HepG2 (cell line): ENCODE results near the gene ZC3H7B. TPM values are rescaled to one million over a fixed set of nuclear protein-coding genes. Genes with fewer than 3 reads are reported as not detected.

Source experiments
- ATAC-seq: fragments of 200-7000 bp; cut with Tn5 transposase; 3 replicates; pipeline ENCODE4 v1.9.1; 2020; ENCODE audit warnings: mild to moderate bottlenecking, moderate library complexity
- Bru-seq: library from RNA; stranded (reverse); fragments of 400-500 nt; gene quantifications from one replicate; lab custom pipeline; 2021; lab: Mats Ljungman, UMichigan
- BruChase-seq, 2 experiments: library from RNA; stranded (reverse); fragments of 400-500 nt; gene quantifications; one replicate each; lab custom pipeline; 2021; lab: Mats Ljungman, UMichigan
- BruUV-seq: library from RNA; stranded (reverse); fragments of 400-500 nt; replicated peaks from 2 replicates; lab custom pipeline; 2021; lab: Mats Ljungman, UMichigan
- CTCF ChIA-PET: fragments of 300-600 bp; formaldehyde crosslinking; extraction: SDS; loops from one replicate; lab custom pipeline; 2021; ENCODE audit warnings: low total read pairs, inconsistent platforms, low intra/inter-chr PET ratio; lab: Yijun Ruan, JAX
- POLR2A ChIA-PET: fragments of 350-600 bp; sonication (Branson Sonifier 250); formaldehyde crosslinking; loops from one replicate; lab custom pipeline; 2020; ENCODE audit warnings: antibody characterized with exemption, inconsistent platforms; lab: Yijun Ruan, JAX
- DNase-seq: peaks from one replicate; pipeline ENCODE4 v3.0.0-alpha.2; 2015; ENCODE audit warnings: low spot score
- FAIRE-seq: peaks from 3 replicates; lab custom pipeline; 2011; peaks lifted over from hg19 to GRCh38; lab: Jason Lieb, UNC
- H2AFZ ChIP-seq: one replicate; pipeline ENCODE4 v1.6.1; 2011; ENCODE audit warnings: low read length, inconsistent platforms
- H3K27ac ChIP-seq: fragments of 300-600 bp; 3 replicates; pipeline ENCODE4 v1.8.0; 2011; ENCODE audit warnings: mixed run types, mild to moderate bottlenecking, mixed read lengths, low read length, inconsistent platforms; ENCODE audit not compliant: insufficient read depth; ENCODE audit errors: extremely low read length
- H3K27me3 ChIP-seq, 2 experiments: fragments of 200-600 bp in 1 of 2; 2 replicates in 1 of 2; 3 replicates in 1 of 2; pipeline versions ENCODE4 v1.6.0 to v1.8.0; 2011; ENCODE audit warnings: low read length in 2 of 2, mild to moderate bottlenecking in 2 of 2, moderate library complexity in 2 of 2, inconsistent platforms in 1 of 2; ENCODE audit not compliant: insufficient read depth in 2 of 2, control insufficient read depth in 1 of 2
- H3K36me3 ChIP-seq, 2 experiments: fragments of 200-600 bp in 1 of 2; replicated peaks in 1 of 2; 2 replicates in 1 of 2; 3 replicates in 1 of 2; pipeline versions ENCODE4 v1.5.1 to v1.8.0; 2011; ENCODE audit warnings: low read length in 2 of 2, inconsistent platforms in 1 of 2; ENCODE audit not compliant: insufficient read depth in 2 of 2, control insufficient read depth in 1 of 2
- H3K4me1 ChIP-seq: 2 replicates; pipeline ENCODE4 v1.5.1; 2012; ENCODE audit warnings: low read length, inconsistent platforms; ENCODE audit not compliant: insufficient read depth
- H3K4me2 ChIP-seq: 2 replicates; pipeline ENCODE4 v1.6.0; 2011; ENCODE audit warnings: low read depth, low read length, inconsistent platforms
- H3K4me3 ChIP-seq, 3 experiments: fragments of 200-600 bp in 1 of 3; sonication (generic), shearing (Covaris generic) in 1 of 3; replicated peaks in 1 of 3; 2 replicates each; pipeline ENCODE4 v1.5.1; 2011 to 2016; ENCODE audit warnings: low read length in 3 of 3, inconsistent platforms in 2 of 3, low read depth in 2 of 3, mild to moderate bottlenecking in 2 of 3, control low read depth in 1 of 3, mixed read lengths in 1 of 3; ENCODE audit not compliant: insufficient read depth in 1 of 3
- H3K79me2 ChIP-seq: one replicate; pipeline ENCODE4 v1.6.1; 2011; ENCODE audit warnings: low read length, inconsistent platforms; ENCODE audit not compliant: insufficient read depth
- H3K9ac ChIP-seq: 2 replicates; pipeline ENCODE4 v1.6.0; 2011; ENCODE audit warnings: mild to moderate bottlenecking, low read depth, low read length, inconsistent platforms; ENCODE audit not compliant: insufficient read depth
- H3K9me3 ChIP-seq: 2 replicates; pipeline ENCODE4 v1.5.1; 2012; ENCODE audit warnings: mild to moderate bottlenecking, low read length
- H4K20me1 ChIP-seq: 2 replicates; pipeline ENCODE4 v1.6.0; 2011; ENCODE audit warnings: inconsistent platforms, mild to moderate bottlenecking, low read length, moderate library complexity; ENCODE audit not compliant: insufficient read depth
- ARNTL ChIP-seq: sonication (generic); formaldehyde crosslinking; IDR thresholded peaks from 2 replicates; pipeline ENCODE4 v1.4.0; 2020; ENCODE audit warnings: mild to moderate bottlenecking, missing genetic modification reagents
- ERF ChIP-seq: IDR thresholded peaks from 2 replicates; pipeline ENCODE4 v1.6.1; 2018; ENCODE audit warnings: missing biosample characterization, missing genetic modification reagents
- FOXO1 ChIP-seq: sonication (generic); formaldehyde crosslinking; IDR thresholded peaks from 2 replicates; pipeline ENCODE4 v1.4.0; 2020; ENCODE audit warnings: missing genetic modification reagents
- HCFC1 ChIP-seq: fragments of 150-350 bp; IDR thresholded peaks from 2 replicates; pipeline ENCODE4 v1.6.1; 2014; ENCODE audit warnings: low read depth, low read length
- ISL2 ChIP-seq: sonication (generic); formaldehyde crosslinking; IDR thresholded peaks from 2 replicates; pipeline ENCODE4 v1.5.0; 2020; ENCODE audit warnings: missing genetic modification reagents
- KMT2A ChIP-seq: sonication (generic); formaldehyde crosslinking; IDR thresholded peaks from 2 replicates; pipeline ENCODE4 v1.4.0; 2020; ENCODE audit warnings: missing genetic modification reagents
- MED1 ChIP-seq: sonication (generic); formaldehyde crosslinking; IDR thresholded peaks from 2 replicates; pipeline ENCODE4 v1.4.0; 2020; ENCODE audit warnings: missing genetic modification reagents
- MXI1 ChIP-seq: IDR thresholded peaks from 3 replicates; pipeline ENCODE4 v1.6.1; 2012; ENCODE audit warnings: low read depth, low read length, inconsistent platforms, borderline replicate concordance
- MYC ChIP-seq: sonication (generic); formaldehyde crosslinking; IDR thresholded peaks from 2 replicates; pipeline ENCODE4 v1.9.0; 2021; ENCODE audit warnings: missing genetic modification reagents, borderline replicate concordance
- NCOA1 ChIP-seq: sonication (generic); formaldehyde crosslinking; IDR thresholded peaks from 2 replicates; pipeline ENCODE4 v1.9.0; 2021; ENCODE audit warnings: missing genetic modification reagents
- ZNF24 ChIP-seq: fragments of 450-650 bp; IDR thresholded peaks from 2 replicates; pipeline ENCODE4 v1.6.1; 2017; ENCODE audit warnings: antibody characterized with exemption, mild to moderate bottlenecking
- ZNF746 ChIP-seq: sonication (generic); formaldehyde crosslinking; IDR thresholded peaks from 2 replicates; pipeline ENCODE4 v1.8.0; 2022; ENCODE audit warnings: mild to moderate bottlenecking, missing genetic modification reagents
- WGBS: methylation state at CpG from one replicate; pipeline ENCODE4 v1.1.6; 2017; ENCODE audit warnings: low lambda C conversion rate; 5-methylcytosine and 5-hydroxymethylcytosine counted together
- in situ Hi-C: cut with HindIII; loops from 2 replicates; pipeline ENCODE4 v1.10.0; 2017; ENCODE audit warnings: low pct_unique_long_range_greater_than_20kb; ENCODE audit not compliant: extremely low pct_ligation_motif_present
- intact Hi-C: fragments of 100-400 bp; cut with micrococcal nuclease; formaldehyde crosslinking; loops from one replicate; pipeline ENCODE4 v1.10.0; 2022; ENCODE audit not compliant: unreplicated experiment
- long read RNA-seq, 2 experiments: library from RNA in 1 of 2; library from polyadenylated mRNA in 1 of 2; stranded (forward) in 1 of 2; unstranded in 1 of 2; transcript quantifications; one replicate each; pipeline ENCODE4 v2.0.0, GENCODE V29; 2019 to 2022
- polyA minus RNA-seq, 3 experiments: library from RNA; depleted of rRNA, polyadenylated mRNA; stranded (reverse); fragments of >200 nt; gene quantifications; 2 replicates each; pipeline ENCODE4 v1.2.3, GENCODE V29; 2011; ENCODE audit warnings: low replicate concordance in 1 of 3
- polyA plus RNA-seq, 8 experiments: library from polyadenylated mRNA; depleted of rRNA in 3 of 8; stranded (reverse) in 7 of 8; unstranded in 1 of 8; fragments of >200 nt; fragmentation: Illumina TruSeq in 4 of 8; extraction: Trizol in 4 of 8; gene quantifications; 2 replicates each; pipeline versions ENCODE4 v1.2.1 to v1.2.3, GENCODE V29; 2011 to 2016; ENCODE audit warnings: low read depth in 4 of 8, missing spikeins in 1 of 8, mixed read lengths in 1 of 8; ENCODE audit not compliant: insufficient read depth in 1 of 8
- total RNA-seq, 5 experiments: library from RNA; depleted of rRNA; stranded (reverse); fragments of >200 nt; fragmentation: Illumina TruSeq; extraction: Trizol; gene quantifications; 2 replicates each; pipeline ENCODE4 v1.2.3, GENCODE V29; 2016; ENCODE audit warnings: low read depth in 1 of 5
- TF ChIP-seq, protein P1 (sequence below): IDR thresholded peaks from 2 replicates; pipeline ENCODE4 v1.6.1; 2018; ENCODE audit warnings: missing genetic modification reagents

The ZC3H7B gene, protein sequence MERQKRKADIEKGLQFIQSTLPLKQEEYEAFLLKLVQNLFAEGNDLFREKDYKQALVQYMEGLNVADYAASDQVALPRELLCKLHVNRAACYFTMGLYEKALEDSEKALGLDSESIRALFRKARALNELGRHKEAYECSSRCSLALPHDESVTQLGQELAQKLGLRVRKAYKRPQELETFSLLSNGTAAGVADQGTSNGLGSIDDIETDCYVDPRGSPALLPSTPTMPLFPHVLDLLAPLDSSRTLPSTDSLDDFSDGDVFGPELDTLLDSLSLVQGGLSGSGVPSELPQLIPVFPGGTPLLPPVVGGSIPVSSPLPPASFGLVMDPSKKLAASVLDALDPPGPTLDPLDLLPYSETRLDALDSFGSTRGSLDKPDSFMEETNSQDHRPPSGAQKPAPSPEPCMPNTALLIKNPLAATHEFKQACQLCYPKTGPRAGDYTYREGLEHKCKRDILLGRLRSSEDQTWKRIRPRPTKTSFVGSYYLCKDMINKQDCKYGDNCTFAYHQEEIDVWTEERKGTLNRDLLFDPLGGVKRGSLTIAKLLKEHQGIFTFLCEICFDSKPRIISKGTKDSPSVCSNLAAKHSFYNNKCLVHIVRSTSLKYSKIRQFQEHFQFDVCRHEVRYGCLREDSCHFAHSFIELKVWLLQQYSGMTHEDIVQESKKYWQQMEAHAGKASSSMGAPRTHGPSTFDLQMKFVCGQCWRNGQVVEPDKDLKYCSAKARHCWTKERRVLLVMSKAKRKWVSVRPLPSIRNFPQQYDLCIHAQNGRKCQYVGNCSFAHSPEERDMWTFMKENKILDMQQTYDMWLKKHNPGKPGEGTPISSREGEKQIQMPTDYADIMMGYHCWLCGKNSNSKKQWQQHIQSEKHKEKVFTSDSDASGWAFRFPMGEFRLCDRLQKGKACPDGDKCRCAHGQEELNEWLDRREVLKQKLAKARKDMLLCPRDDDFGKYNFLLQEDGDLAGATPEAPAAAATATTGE
- 30.6 and 37.2 TPM in 2 replicates for total RNA-seq (2016; rRNA removed; fragmentation: Illumina TruSeq; extraction: Trizol)
- total RNA-seq (2016; cell fraction: cytosol; rRNA removed; fragmentation: Illumina TruSeq; extraction: Trizol; ENCODE audit: low read depth), result 3.6 and 4.3 TPM in 2 replicates
- 25.9 and 37.4 TPM in 2 replicates for total RNA-seq (2016; cell fraction: insoluble cytoplasmic fraction; rRNA removed; fragmentation: Illumina TruSeq; extraction: Trizol)
- total RNA-seq (2016; cell fraction: membrane; rRNA removed; fragmentation: Illumina TruSeq; extraction: Trizol), result 19.5 and 20.9 TPM in 2 replicates
- 24.4 and 29.2 TPM in 2 replicates for total RNA-seq (2016; cell fraction: nucleus; rRNA removed; fragmentation: Illumina TruSeq; extraction: Trizol)
- polyA plus RNA-seq (2011; rRNA removed), result 26.4 and 36.2 TPM in 2 replicates
- polyA plus RNA-seq (2011; cell fraction: cytosol; rRNA removed), result 17.5 and 23.0 TPM in 2 replicates
- polyA plus RNA-seq (2011; cell fraction: nucleus; rRNA removed), result 61.9 and 71.8 TPM in 2 replicates
- 29.1 and 32.8 TPM in 2 replicates for polyA plus RNA-seq (2012)
- 2.2 and 2.6 TPM in 2 replicates for polyA plus RNA-seq (2016; cell fraction: cytosol; fragmentation: Illumina TruSeq; extraction: Trizol; ENCODE audit: low read depth)
- 29.8 and 37.7 TPM in 2 replicates for polyA plus RNA-seq (2016; cell fraction: insoluble cytoplasmic fraction; fragmentation: Illumina TruSeq; extraction: Trizol; ENCODE audit: low read depth)
- 11.2 and 13.2 TPM in 2 replicates for polyA plus RNA-seq (2016; cell fraction: membrane; fragmentation: Illumina TruSeq; extraction: Trizol; ENCODE audit: low read depth)
- 57.8 and 58.1 TPM in 2 replicates for polyA plus RNA-seq (2016; cell fraction: nucleus; fragmentation: Illumina TruSeq; extraction: Trizol; ENCODE audit: insufficient read depth, low read depth)
- 22.0 and 41.9 TPM in 2 replicates for polyA minus RNA-seq (2011; rRNA and poly(A)+ RNA removed; ENCODE audit: low replicate concordance)
- 19.4 and 19.8 TPM in 2 replicates for polyA minus RNA-seq (2011; cell fraction: cytosol; rRNA and poly(A)+ RNA removed)
- polyA minus RNA-seq (2011; cell fraction: nucleus; rRNA and poly(A)+ RNA removed), result 14.5 and 18.0 TPM in 2 replicates
- percentile 67 among the genes with signal in this experiment for Bru-seq, nascent RNA
- BruChase-seq, experiment 1, labeled RNA remaining after a 6-hour chase, result percentile 80 among the genes with signal in this experiment
- percentile 73 among the genes with signal in this experiment for BruChase-seq, experiment 2, labeled RNA remaining after a 2-hour chase
- long read RNA-seq, experiment 1, partial matches to known transcripts, result 1 of 2 reads
- long read RNA-seq, experiment 1, other reads (novel, unspliced or antisense), result 1 of 2 reads
- long read RNA-seq, experiment 2, full-length matches to known transcripts, result 7 of 85 reads
- long read RNA-seq, experiment 2, partial matches to known transcripts, result 22 of 85 reads
- long read RNA-seq, experiment 2, other reads (novel, unspliced or antisense), result 56 of 85 reads

DNA sequence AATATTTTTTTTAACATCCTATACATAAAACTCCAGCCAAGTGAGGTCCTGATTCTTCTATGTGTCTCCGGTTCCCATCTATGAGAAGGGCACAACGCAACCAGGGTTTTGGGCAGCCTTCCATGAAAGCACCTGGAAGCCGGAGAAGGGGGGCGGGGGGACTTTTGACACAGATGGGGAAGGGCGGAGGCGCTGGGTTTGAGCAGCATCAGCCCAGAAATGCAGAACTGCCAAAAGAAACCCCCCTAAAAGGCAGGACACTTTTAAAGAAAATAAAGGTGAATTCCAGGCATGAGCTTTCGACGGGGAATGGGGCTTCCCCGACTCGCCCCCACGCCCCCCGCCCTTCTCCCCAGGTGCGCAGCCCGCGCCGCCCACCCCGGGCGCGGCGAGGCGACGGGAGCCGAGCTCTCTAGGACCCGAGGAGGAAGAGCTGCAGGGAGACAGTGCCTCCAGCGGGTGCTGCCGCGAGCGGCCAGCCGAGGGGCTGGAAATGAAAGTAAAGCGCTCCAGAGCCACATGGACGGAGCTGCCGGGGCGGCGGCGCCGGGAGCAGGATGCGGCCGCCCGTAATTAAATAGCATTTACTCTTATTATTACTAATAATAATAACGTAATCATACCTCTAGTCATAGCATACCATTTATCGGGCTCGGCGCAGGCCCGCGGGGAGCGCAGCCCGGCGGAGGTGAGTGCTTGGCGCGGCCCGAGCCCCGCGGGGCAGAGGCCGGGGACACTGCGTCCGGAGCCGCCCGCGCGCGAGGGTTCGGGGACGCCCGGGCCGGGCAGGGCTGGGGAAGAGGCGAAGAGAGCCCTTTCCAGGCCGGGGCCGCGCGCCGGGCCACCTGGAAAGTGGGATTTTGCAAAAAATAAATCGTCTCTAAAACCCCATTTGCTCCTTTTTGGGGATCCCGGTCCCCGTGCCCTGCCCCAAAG, at the start of gene ZC3H7B:
Gene ZC3H7B, plus strand, starts transcription at position 441 of the 936 bp plus-strand sequence. CDS start 19,136 bp downstream, outside the sequence.
- Histone ChIP-seq H3K4me2 (peak within 1 kb of the TSS; percentile 93), H3K9me3 (no peaks in the 10 kb centered on the region), H3K79me2 (peaks cover 47% of the 10 kb centered on the region), H3K36me3 (0 out of 5 replicates have a peak, but pooled peaks cover 0 to 6% of the 10 kb centered on the region in 2 experiments), H3K4me3 (peak within 1 kb of the TSS; percentile 88 to 98 (median 93)), H3K27me3 (no peaks in the 10 kb centered on the region), H3K9ac (peak within 1 kb of the TSS; percentile 93), H3K4me1 (peaks cover 56% of the 10 kb centered on the region), H4K20me1 (no peaks in the 10 kb centered on the region; the same call in 1 of the 2 replicates), H2AFZ (peak within 1 kb of the TSS; percentile 65), H3K27ac (peak within 1 kb of the TSS; percentile 82)
- BruUV-seq, result no TSS peak
- intact Hi-C loops (loop anchor here (1.0 to 10.0 kb wide), 2 partner anchors 15 to 63 kb away; partner anchors contain the start of gene RANGAP1), in situ Hi-C loops (no loop called here)
- FAIRE-seq (no peak), ATAC-seq (peak; percentile 97), DNase-seq (peak; percentile 76)
- 1% methylated on average over 6 of the region's 74 CpGs for WGBS
- POLR2A ChIA-PET, result interaction anchor here (0.7 to 6.7 kb wide), 3 partner anchors 15 to 80 kb away, joined by 3 to 47 read pairs (median 21); partner anchors contain the start of genes RANGAP1 and TEF
- CTCF ChIA-PET, result no interaction called here
- TF ChIP-seq MED1 (CRISPR knock-in tag), result peak; percentile 62; the same call in 1 of the 2 replicates
- TF ChIP-seq ZNF746, result 0 out of 2 replicates have a peak, but pooled peaks have one; percentile 29
- peak; percentile 88 for TF ChIP-seq MXI1
- peak; percentile 90 for TF ChIP-seq MYC
- no peak for TF ChIP-seq ARNTL
- peak; percentile 63; the same call in 1 of the 2 replicates for TF ChIP-seq ERF (CRISPR knock-in tag)
- TF ChIP-seq, protein P1, sequence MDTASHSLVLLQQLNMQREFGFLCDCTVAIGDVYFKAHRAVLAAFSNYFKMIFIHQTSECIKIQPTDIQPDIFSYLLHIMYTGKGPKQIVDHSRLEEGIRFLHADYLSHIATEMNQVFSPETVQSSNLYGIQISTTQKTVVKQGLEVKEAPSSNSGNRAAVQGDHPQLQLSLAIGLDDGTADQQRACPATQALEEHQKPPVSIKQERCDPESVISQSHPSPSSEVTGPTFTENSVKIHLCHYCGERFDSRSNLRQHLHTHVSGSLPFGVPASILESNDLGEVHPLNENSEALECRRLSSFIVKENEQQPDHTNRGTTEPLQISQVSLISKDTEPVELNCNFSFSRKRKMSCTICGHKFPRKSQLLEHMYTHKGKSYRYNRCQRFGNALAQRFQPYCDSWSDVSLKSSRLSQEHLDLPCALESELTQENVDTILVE (CRISPR knock-in tag), result peak; percentile 59; the same call in 1 of the 2 replicates
- no peak for TF ChIP-seq ZNF24
- 0 out of 2 replicates have a peak, but pooled peaks have one; percentile 9 for TF ChIP-seq HCFC1
- no peak for TF ChIP-seq NCOA1
- peak; percentile 65 for TF ChIP-seq ISL2 (CRISPR knock-in tag)
- peak; percentile 98 for TF ChIP-seq KMT2A (CRISPR knock-in tag)
- TF ChIP-seq FOXO1 (CRISPR knock-in tag), result 0 out of 2 replicates have a peak, but pooled peaks have one; percentile 17
